Umbilical cord (tissue), 2 donors: ENCODE data around the gene ZNF559. TPM values are rescaled to one million over a fixed set of nuclear protein-coding genes. Genes with fewer than 3 reads are reported as not detected.

Source experiments
- DNase-seq: peaks from one replicate; pipeline ENCODE4 v3.0.0-alpha.2; 2015; ENCODE audit warnings: low spot score
- total RNA-seq: library from RNA; depleted of rRNA; stranded (reverse); fragments of >200 nt; gene quantifications from one replicate; pipeline ENCODE4 v1.2.3, GENCODE V29; 2014; ENCODE audit warnings: low replicate concordance; ENCODE audit not compliant: insufficient read depth

ZNF559 gene
- total RNA-seq, 1 donor from 2014 or later: 32.7 TPM

DNA sequence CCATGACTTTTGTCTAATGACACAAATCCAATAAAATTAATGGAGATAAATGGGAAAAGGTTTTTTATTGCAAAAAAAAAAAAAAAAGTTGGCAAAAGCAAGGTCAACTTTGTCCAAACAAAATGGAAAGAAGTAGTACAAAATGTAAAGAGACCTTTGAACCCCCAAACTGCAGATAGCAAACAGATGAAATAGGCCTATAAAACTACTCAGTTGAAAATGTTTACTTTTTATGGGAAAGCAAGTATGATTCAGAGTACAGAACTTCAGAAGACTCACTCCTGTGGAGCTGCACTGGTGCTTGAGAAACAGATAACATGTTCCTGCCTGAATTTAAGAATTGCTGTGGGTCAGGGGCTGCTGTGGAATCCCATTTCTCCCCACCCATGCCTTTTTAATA is 29.0 kb downstream of the ZNF559 start:
- no peak for DNase-seq

DNA sequence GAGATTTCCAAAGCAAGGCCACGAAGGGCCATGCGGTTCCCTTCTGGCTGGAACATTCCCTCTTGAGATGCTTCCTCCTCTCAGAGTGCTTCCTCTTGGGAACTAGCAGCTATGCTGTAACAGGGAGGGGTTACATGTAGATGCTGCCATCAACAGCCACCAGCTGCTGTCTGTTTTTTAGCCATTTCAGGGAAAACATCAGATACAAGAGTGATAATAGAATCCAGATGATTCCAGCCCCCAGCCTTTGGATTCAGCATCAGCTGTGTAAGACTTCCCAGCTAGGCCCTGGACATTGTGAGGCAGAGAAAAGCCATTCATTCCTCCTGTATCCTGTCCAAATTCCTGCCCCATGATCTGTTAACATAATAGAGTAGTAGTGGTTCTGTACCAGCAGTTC is 30.7 kb downstream of the ZNF559 start:
- no peak for DNase-seq

DNA sequence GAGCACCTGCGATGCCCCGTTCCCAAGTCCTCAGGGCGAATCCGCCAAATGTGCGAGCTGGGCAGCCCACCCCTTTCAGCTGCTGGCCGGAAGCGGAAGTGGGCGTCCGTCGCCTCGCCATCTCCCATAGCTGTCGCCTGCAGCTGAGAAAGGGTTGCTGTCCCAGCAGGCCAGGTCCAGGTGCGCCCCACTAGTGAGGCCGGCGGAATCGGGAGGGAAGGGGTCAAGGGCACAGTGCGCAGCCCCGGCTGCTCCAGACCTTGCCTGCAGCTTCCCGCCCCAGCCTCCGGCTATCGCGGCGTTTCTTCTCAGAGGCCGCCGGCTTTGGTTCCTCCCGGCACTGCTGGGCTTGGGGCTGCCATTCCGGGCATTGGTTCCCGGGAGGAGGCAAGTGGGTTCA is 38.9 kb downstream of the ZNF559 start, which contains the start of gene ZNF177:
Gene ZNF177, plus strand, starts transcription at position 109 of the 400 bp plus-strand sequence. CDS start 15,299 bp downstream, outside the sequence.
- peak; percentile 5 for DNase-seq

DNA sequence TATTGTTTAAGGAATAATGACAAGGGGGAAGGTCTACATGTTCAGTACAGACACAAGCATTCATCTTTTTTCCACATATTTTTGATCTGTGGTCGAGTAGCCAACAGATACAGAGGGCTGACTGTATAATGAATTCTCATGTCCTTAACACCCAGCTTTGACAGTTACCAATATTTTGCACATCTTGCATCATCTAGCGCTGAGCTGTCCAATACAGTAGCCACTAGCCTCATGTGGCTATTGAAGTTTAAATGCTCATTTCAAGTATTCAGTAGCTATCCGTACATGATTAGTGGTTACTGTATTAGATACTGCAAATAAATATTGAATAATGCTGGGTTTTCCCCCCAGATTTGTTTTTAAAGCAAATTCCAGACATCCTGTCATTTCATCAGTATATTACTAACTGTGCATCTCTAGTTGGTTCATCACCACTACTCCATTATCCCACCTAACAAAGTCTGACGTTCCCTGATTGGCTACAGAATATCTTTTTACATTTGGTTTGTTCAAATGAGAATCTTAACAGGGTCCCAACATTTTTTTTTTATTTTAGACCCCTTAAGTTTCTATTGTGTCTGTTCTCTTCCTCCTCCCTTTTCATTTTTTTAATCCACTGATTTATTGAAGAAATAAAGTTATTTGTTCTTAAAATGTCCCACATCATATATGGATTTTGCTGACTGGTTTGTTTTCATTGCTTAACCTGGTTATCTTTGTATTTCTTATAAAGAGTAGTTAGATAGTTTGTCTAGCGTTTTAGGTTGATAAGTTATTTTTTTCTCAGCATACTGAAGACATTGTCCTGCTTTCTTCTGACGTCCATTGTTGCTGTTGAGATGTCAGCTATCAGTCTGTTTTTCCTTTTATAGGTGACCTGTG is 47.0 kb downstream of the ZNF559 start:
- DNase-seq: no peak

DNA sequence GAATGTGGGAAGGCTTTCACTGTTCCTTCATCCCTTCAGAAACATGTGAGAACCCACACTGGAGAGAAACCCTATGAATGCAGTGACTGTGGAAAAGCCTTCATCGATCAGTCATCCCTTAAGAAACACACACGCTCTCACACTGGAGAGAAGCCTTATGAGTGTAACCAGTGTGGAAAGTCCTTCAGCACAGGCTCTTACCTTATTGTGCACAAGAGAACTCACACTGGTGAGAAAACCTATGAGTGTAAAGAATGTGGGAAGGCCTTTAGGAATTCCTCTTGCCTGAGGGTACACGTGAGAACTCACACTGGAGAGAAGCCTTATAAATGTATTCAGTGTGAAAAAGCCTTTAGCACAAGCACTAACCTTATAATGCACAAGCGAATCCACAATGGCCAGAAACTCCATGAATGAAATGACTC is 57.4 kb downstream of the ZNF559 start:
- no peak for DNase-seq

Other genes starting within 250 kb of the ZNF559 start
- gene OR1M1, start 237.1 kb upstream of the ZNF559 start, total RNA-seq: 1.2 TPM
- 4.8 TPM for gene OR7G2, start 216.7 kb upstream of the ZNF559 start, total RNA-seq
- not detected for gene OR7G1, start 208.4 kb upstream of the ZNF559 start, total RNA-seq
- gene OR7G3, start 197.2 kb upstream of the ZNF559 start, total RNA-seq: not detected
- 24.8 TPM for gene ZNF317, start 183.8 kb upstream of the ZNF559 start, total RNA-seq
- 0.48 TPM for gene OR7D2, start 145.2 kb upstream of the ZNF559 start, total RNA-seq
- gene OR7D4, start 104.6 kb upstream of the ZNF559 start, total RNA-seq: 4.3 TPM
- not detected for gene OR7E24, start 73.2 kb upstream of the ZNF559 start, total RNA-seq
- 23.6 TPM for gene ZNF699, start 14.3 kb upstream of the ZNF559 start, total RNA-seq
- 3.6 TPM for gene ZNF177, start 38.8 kb downstream of the ZNF559 start, total RNA-seq
- 7.5 TPM for gene ZNF266, start 111.4 kb downstream of the ZNF559 start, total RNA-seq
- 8.4 TPM for gene ZNF560, start 174.4 kb downstream of the ZNF559 start, total RNA-seq
- 24.3 TPM for gene ZNF426, start 214.5 kb downstream of the ZNF559 start, total RNA-seq